HuH-7.5 (cell line): Measurements from ENCODE around the gene ELP6.
"Not testable (repeated sequence)": the region's sequence is repeated elsewhere in the genome, so short reads cannot be mapped to it uniquely, and the experiment has no call there.

Source experiments
- DNase-seq: peaks from one replicate; pipeline ENCODE4 v3.0.0; 2011; ENCODE audit warnings: low spot score

The ELP6 gene

GRCh38 chr3:47464588-47464987 is 48.9 kb downstream of the ELP6 start:
- no peak for DNase-seq

- not testable (repeated sequence) for DNase-seq
These were observed 53.9 kb downstream of the ELP6 start for GRCh38 chr3:47459534-47460085.

GRCh38 chr3:47456984-47457383 is 56.5 kb downstream of the ELP6 start:
- DNase-seq: no peak

GRCh38 chr3:47455806-47456452 is 57.6 kb downstream of the ELP6 start:
- no peak for DNase-seq

- no peak for DNase-seq
These were observed 60.9 kb downstream of the ELP6 start for GRCh38 chr3:47452453-47453215.
